Neural progenitor cell (in vitro differentiated cells): ENCODE data around the gene RNF187.

Experiments used
- CTCF ChIP-seq: fragments of 200-600 bp; sonication (generic); IDR thresholded peaks from 2 replicates; pipeline ENCODE4 v1.5.1; 2017; ENCODE audit warnings: antibody characterized with exemption, mild to moderate bottlenecking
- EZH2 ChIP-seq: fragments of 200-600 bp; sonication (generic); IDR thresholded peaks from 2 replicates; pipeline ENCODE4 v1.6.1; 2017; ENCODE audit warnings: antibody characterized with exemption, mild to moderate bottlenecking, moderate library complexity
- EZH2phosphoT487 ChIP-seq: fragments of 200-600 bp; sonication (generic); IDR thresholded peaks from 2 replicates; pipeline ENCODE4 v1.6.1; 2017; ENCODE audit warnings: antibody characterized with exemption

DNA sequence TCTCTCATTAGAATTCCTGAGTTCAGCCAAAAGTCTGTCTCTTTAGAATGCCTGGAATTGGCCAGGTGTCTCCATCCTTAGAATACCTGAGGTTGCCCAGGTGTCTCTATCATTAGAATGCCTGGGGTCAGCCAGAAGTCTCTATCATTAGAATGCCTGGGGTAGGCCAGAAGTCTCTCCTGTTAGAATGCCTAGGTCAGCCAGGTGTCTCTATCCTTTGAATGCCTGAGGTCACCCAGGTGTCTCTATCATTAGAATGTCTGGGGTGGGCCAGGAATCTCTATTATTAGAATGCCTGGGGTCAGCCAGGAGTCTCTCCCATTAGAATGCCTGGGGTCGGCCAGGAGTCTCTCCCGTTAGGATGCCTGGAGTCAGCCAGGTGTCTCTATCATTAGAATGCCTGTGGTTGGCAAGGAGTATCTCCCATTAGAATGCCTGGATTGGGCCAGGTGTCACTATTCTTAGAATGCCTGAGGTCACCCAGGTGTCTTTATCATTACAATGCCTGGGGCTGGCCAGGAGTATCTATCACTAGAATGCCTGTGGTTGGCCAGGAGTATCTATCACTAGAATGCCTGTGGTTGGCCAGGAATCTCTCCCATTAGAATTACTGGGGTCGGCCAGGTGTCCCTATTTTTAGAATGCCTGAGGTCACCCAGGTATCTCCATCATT lies 43.0 kb downstream of the RNF187 start:
- TF ChIP-seq CTCF (no peak), EZH2 (no peak), EZH2phosphoT487 (no peak)
